OCI-LY3 (cell line): Measurements from ENCODE around the gene RNF17.

Experiments used
- H2AFZ ChIP-seq: fragments of 200-600, 300-600 bp; shearing (Covaris generic); 2 replicates; pipeline ENCODE4 v1.6.0; 2014; ENCODE audit warnings: antibody characterized with exemption, low read depth, low read length
- H3K27ac ChIP-seq: fragments of 200-600, 300-600 bp; sonication (generic); 2 replicates; pipeline ENCODE4 v1.5.1; 2014; ENCODE audit warnings: mild to moderate bottlenecking, low read length, moderate library complexity, mixed read lengths
- H3K27me3 ChIP-seq: fragments of 200-600, 300-600 bp; sonication (generic); 2 replicates; pipeline ENCODE4 v1.6.1; 2014; ENCODE audit warnings: low read depth, low read length, mixed read lengths
- H3K36me3 ChIP-seq: fragments of 200-600, 300-600 bp; sonication (generic); replicated peaks from 2 replicates; pipeline ENCODE3; 2014; ENCODE audit warnings: low read depth, low read length, mixed read lengths
- H3K4me1 ChIP-seq: fragments of 300-600, 200-600 bp; sonication (generic); 2 replicates; pipeline ENCODE4 v1.6.1; 2014; ENCODE audit warnings: low read length, mixed read lengths
- H3K4me2 ChIP-seq: fragments of 200-600, 300-600 bp; sonication (generic); 2 replicates; pipeline ENCODE4 v1.6.1; 2014; ENCODE audit warnings: low read length, mixed read lengths
- H3K4me3 ChIP-seq: fragments of 300-600, 200-600 bp; sonication (generic); 2 replicates; pipeline ENCODE4 v1.5.1; 2014; ENCODE audit warnings: antibody characterized with exemption, mild to moderate bottlenecking, low read length, moderate library complexity
- H3K79me2 ChIP-seq: fragments of 300-600, 200-600 bp; shearing (Covaris generic); 2 replicates; pipeline ENCODE4 v1.6.1; 2014; ENCODE audit warnings: mild to moderate bottlenecking, low read length, mixed read lengths
- H3K9ac ChIP-seq: fragments of 300-600, 200-600 bp; shearing (Covaris generic); 2 replicates; pipeline ENCODE4 v1.6.0; 2014; ENCODE audit warnings: mild to moderate bottlenecking, low read length, moderate library complexity
- H3K9me3 ChIP-seq: fragments of 200-600, 300-600 bp; shearing (Covaris generic); 2 replicates; pipeline ENCODE4 v1.6.1; 2014; ENCODE audit warnings: low read length, mixed read lengths; ENCODE audit not compliant: insufficient read depth
- H4K20me1 ChIP-seq: fragments of 200-600, 300-600 bp; sonication (generic); 2 replicates; pipeline ENCODE4 v1.6.1; 2016; ENCODE audit warnings: low read length, mixed read lengths; ENCODE audit not compliant: insufficient read depth
- EZH2phosphoT487 ChIP-seq: fragments of 200-600 bp; shearing (Covaris generic); IDR thresholded peaks from 2 replicates; pipeline ENCODE4 v1.6.1; 2018; ENCODE audit warnings: antibody characterized with exemption, mixed run types, low read depth
- TF ChIP-seq, protein P1 (sequence below): fragments of 200-600, 300-600 bp; sonication (generic); IDR thresholded peaks from 2 replicates; pipeline ENCODE4 v1.5.1; 2014; ENCODE audit warnings: antibody characterized with exemption, low read length, low read depth

The RNF17 gene

DNA sequence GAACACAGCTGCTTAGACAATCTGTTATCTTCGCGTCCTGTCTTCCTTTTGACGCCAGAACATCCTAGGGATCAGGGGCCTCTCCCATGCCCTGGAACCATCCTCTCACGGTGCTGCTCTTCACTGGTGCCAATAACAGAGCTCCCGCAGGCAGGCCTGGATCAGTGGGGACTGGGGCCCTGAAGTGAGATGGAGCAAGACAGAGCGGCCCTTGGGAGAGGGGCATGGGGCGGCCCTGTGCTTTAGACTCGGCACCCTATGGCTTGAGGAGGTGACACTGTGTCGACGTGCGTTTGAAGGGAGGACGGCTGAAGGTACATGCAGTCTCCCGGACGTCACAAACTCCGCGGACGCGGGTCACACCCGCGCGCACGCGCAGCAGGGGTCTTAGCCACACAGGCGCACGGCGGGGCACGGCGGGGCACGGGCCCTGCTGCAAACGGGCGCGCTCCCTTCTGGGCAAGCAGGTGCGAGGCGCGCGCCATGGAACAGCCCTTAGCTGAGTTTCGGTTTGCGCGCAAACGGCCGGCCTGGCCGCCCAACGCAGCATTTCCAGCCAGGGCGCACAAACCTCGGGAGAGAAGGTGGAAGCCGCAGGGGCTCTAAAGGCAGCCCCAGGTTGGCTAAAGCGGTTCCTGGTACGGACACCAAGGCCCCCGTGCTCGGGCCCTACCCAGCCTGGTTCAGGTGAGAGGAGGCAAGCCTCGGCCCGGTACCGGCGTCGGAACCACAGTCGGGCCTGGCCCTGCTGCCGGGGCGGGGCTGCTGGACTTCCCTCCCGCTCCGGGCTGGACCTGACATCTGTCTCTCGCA, 16.5 kb upstream of the RNF17 start:
- Histone ChIP-seq H2AFZ (peak overlapping the region; percentile 44; the same call in 1 of the 2 replicates), H4K20me1 (no peaks in the 10 kb centered on the region), H3K4me2 (peak overlapping the region; percentile 63), H3K27me3 (peaks cover 12% of the 10 kb centered on the region), H3K36me3 (no peaks in the 10 kb centered on the region), H3K9me3 (no peaks in the 10 kb centered on the region), H3K79me2 (no peaks in the 10 kb centered on the region), H3K9ac (peak overlapping the region; percentile 9; the same call in 1 of the 2 replicates), H3K27ac (no peak overlapping the region), H3K4me1 (no peaks in the 10 kb centered on the region), H3K4me3 (peak overlapping the region; percentile 75)
- TF ChIP-seq EZH2phosphoT487 = no peak
- TF ChIP-seq, protein P1, sequence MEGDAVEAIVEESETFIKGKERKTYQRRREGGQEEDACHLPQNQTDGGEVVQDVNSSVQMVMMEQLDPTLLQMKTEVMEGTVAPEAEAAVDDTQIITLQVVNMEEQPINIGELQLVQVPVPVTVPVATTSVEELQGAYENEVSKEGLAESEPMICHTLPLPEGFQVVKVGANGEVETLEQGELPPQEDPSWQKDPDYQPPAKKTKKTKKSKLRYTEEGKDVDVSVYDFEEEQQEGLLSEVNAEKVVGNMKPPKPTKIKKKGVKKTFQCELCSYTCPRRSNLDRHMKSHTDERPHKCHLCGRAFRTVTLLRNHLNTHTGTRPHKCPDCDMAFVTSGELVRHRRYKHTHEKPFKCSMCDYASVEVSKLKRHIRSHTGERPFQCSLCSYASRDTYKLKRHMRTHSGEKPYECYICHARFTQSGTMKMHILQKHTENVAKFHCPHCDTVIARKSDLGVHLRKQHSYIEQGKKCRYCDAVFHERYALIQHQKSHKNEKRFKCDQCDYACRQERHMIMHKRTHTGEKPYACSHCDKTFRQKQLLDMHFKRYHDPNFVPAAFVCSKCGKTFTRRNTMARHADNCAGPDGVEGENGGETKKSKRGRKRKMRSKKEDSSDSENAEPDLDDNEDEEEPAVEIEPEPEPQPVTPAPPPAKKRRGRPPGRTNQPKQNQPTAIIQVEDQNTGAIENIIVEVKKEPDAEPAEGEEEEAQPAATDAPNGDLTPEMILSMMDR = no peak

DNA sequence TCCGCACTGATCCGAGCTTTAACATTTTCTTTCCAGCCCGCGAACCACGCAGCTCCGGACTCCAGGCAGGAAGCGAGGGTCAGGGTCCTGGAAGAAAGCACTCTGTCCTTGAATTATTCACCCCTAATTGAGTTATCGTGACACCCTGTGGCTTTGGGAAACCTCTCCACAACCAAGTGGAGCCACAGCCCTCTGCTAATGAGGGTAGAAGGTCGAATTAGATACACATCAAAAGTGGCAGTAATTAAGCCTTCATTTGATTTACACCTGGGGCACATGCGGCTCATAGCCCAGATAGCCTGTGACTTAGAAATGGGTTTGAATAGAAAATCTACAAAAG, 15.9 kb upstream of the RNF17 start:
- Histone ChIP-seq H2AFZ (peak overlapping the region; percentile 44; the same call in 1 of the 2 replicates), H3K9me3 (no peaks in the 10 kb centered on the region), H4K20me1 (no peaks in the 10 kb centered on the region), H3K79me2 (no peaks in the 10 kb centered on the region), H3K4me1 (no peaks in the 10 kb centered on the region), H3K4me3 (peak overlapping the region; percentile 75), H3K36me3 (no peaks in the 10 kb centered on the region), H3K4me2 (peak overlapping the region; percentile 63), H3K9ac (peak overlapping the region; percentile 9; the same call in 1 of the 2 replicates), H3K27me3 (peaks cover 12% of the 10 kb centered on the region), H3K27ac (no peak overlapping the region)
- TF ChIP-seq EZH2phosphoT487 = no peak
- TF ChIP-seq, protein P1 = no peak

DNA sequence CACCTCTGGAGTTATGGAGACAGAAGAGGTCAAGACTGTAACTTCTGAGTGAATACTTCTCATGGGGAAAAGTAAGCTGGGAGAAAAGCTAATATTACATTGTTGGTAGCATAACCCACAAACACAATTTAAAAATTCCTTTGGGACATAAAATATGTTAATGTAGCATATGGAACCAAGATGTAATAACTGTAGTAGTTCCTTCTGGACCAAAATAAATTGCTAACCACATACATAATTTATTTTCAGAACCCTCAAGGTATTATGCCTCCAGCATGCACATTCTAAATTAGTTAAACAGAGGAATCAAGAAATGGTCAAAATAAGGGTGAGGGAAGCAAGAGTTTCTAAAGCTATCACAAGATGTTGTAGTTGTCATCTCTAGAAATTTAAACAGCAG, 4.8 kb upstream of the RNF17 start:
- Histone ChIP-seq H2AFZ (no peak overlapping the region), H3K4me1 (no peaks in the 10 kb centered on the region), H3K4me3 (no peak overlapping the region), H3K9me3 (no peaks in the 10 kb centered on the region), H3K27ac (no peak overlapping the region), H3K4me2 (no peak overlapping the region), H3K79me2 (no peaks in the 10 kb centered on the region), H3K36me3 (no peaks in the 10 kb centered on the region), H3K27me3 (peaks cover 13% of the 10 kb centered on the region), H3K9ac (no peak overlapping the region), H4K20me1 (no peaks in the 10 kb centered on the region)
- TF ChIP-seq, protein P1 = no peak
- TF ChIP-seq EZH2phosphoT487 = no peak

DNA sequence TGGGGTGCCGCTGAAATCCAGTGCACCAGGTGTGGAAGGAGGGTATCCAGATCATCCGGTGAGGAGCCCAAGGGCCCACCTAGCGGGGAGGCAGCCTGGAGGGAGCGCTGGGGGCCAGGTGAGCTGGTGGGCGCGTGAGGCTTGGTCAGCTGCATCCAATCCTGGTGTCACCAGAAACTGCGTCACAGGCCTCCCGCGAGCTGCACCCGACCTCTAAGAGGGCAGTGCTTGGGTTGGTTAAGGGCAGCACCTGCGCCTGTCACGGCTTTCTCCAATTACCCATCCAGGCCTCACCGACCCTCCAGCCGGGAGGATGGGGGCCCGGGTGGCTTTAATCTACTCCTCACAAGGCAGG, 284 bp downstream of the RNF17 start:
- Histone ChIP-seq H3K79me2 (no peaks in the 10 kb centered on the region), H3K4me1 (no peaks in the 10 kb centered on the region), H3K9me3 (no peaks in the 10 kb centered on the region), H3K36me3 (no peaks in the 10 kb centered on the region), H3K9ac (no peak overlapping the region), H3K27ac (no peak overlapping the region), H4K20me1 (no peaks in the 10 kb centered on the region), H3K4me2 (no peak overlapping the region), H2AFZ (no peak overlapping the region), H3K27me3 (peaks cover 6% of the 10 kb centered on the region), H3K4me3 (no peak overlapping the region)
- TF ChIP-seq, protein P1 = no peak
- TF ChIP-seq EZH2phosphoT487 = no peak
